GM18909 (cell line): Measurements from ENCODE around the gene STXBP6.
"Not testable (repeated sequence)": the region's sequence is repeated elsewhere in the genome, so short reads cannot be mapped to it uniquely, and the experiment has no call there.

Source experiments
- ATAC-seq: cut with Tn5 transposase; IDR thresholded peaks from one replicate; pipeline ENCODE4 v1.9.1; 2021; ENCODE audit warnings: mild to moderate bottlenecking; ENCODE audit not compliant: unreplicated experiment, poor library complexity

The STXBP6 gene

GRCh38 chr14:24964048-24964447 lies 85.9 kb downstream of the STXBP6 start:
- no peak for ATAC-seq

DNA sequence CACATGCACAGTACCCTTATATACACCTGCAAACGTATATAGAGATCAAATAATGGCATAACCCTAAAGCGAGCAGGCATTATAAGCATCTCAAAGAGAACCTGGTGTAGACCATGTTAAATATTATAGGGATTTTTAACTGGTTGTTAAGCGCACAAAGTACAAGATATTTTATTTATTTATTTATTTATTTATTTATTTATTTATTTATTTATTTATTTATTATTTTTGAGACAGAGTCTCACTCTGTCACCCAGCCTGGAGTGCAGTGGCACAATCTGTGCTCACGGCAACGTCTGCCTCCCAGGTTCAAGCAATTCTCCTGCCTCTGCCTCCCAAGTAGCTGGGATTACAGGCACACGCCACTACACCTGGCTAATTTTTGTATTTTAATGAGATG lies 87.8 kb downstream of the STXBP6 start:
- ATAC-seq, result not testable (repeated sequence)

DNA sequence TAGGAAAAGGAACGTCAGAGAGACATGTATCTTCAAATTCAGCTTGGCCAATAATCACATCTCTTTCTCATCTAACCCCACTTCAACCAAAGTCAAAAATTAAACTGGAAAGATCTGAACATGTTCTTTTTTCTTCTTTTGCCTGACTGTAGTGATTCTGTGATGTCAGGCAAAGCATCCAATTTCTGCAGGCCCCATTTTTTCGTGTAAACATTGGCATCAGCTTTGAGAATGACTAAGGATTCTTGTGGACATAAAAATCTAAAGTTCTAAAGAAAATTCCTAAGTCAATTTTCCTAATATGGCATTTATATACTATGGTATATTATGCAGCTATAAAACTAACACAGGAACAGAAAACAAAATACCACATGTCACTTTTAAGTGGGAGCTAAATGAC lies 89.1 kb downstream of the STXBP6 start:
- ATAC-seq, result no peak

DNA sequence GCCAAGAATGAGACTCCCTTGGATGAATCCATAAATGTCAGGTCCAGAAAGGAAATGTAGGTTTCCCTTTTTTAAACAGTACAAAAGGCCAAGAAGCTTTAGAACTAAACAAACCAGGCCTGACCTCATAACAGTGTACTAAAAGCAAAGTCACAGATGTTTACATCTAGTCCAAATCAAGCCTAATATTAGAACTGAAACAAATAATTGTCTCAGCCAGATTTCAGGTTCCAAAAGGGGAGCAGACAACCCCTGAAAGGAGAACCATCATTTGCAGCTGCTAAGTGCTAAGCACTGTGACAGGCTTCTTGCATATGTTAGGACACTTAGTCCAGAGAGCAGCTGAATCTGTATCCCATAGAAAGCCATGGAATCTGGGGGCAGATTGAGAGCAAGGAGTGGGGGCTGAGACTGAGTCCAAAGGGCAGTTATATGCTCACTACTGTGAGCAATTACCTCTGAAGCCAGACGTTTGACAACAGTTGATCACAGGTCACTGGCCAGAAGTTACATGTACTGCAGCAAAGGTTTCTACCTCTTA lies 90.1 kb downstream of the STXBP6 start:
- ATAC-seq, result peak; percentile 83

DNA sequence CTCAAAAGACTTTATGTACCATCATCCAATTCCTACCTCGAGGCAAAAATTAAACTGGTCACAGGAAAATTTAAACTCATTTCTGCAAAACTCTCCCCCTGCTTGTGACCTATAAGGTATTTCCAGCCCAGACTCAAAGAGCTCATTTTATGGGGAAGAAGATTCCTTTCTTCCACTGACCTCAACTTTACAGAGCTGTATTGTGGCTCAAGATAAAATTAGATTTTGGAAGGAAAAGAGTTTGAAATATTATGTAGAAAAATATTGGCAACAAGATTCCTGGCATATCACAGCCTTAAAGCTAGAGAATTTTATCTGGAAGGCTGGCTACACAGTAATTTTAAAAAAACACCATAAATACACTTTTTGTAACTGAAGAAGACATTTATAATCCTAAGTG lies 91.7 kb downstream of the STXBP6 start:
- no peak for ATAC-seq

DNA sequence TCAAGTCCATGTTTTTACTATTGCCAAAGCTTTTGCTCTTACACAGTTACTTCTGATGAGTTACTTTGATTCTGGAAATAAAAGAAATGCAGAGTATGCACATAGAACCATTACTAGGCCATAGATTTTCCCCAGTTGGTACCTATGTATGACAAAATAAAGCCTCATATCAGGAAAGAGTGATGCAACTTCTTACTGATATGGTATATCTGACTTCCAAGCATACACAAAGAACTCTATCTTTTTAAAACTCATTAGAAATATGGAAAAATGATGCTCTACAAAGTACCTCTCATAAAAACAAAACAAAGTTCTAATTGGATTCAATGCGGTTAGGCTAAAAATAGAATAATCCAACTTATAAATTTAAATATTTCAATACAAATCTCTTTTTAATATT lies 92.1 kb downstream of the STXBP6 start:
- ATAC-seq, result no peak

DNA sequence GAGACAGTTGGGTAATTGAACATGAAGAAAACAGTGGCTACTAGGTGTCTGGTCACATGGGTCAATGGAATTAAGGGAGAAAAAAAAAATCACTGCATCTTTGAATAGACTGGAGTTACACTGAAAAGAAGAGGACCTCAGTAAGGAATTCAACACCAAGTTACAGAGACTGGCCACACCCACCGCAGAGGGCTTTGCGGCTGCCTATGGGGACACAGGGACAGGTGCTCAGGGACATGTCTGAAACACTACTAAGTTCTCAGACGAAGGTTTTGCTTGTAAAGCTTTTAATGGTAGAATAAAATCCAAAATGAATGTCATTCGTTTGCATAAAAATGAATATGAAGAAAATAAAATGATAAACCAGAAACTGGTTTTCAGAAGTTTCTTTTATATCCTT lies 93.8 kb downstream of the STXBP6 start:
- no peak for ATAC-seq

GRCh38 chr14:24954700-24955037 lies 95.3 kb downstream of the STXBP6 start:
- ATAC-seq, result no peak

GRCh38 chr14:24954037-24954699 lies 95.8 kb downstream of the STXBP6 start:
- peak; percentile 88 for ATAC-seq

DNA sequence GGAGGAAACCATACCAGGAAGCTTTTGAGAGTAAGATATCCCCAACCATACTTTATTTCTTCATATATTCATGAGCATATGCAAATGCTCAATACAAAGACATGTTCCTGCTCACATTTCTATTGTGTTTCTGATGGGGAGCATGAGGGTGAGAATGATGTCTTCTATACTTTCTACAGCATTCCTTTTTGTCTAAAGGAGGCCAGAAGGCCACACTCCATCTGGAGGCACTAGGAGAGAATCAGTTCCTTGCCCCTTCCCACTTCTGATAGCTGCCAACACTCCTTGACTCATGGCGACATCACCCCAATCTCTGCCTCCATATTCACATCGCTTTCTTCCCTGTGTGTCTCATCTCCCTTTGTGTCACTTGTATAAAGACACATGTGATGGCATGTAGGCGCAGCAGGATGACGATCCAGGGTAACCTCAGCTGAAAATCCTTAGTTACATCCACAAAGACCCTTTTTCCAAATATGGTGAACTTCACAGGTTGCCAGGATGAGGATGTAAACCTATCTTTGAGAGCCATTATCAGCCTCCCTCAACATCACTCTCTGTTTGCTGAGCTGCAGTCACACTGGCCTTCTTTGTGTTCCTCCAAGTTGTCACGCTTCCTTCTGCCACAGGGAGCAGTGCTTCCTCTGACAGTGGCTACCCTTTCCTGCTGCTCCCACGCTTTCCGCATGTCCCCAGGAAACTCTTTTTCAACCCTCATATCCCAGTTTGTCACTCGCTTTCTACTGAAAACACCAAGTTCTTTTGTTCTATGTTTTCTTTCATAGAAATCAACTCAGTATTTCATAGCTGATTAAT lies 96.9 kb downstream of the STXBP6 start:
- ATAC-seq, result no peak

DNA sequence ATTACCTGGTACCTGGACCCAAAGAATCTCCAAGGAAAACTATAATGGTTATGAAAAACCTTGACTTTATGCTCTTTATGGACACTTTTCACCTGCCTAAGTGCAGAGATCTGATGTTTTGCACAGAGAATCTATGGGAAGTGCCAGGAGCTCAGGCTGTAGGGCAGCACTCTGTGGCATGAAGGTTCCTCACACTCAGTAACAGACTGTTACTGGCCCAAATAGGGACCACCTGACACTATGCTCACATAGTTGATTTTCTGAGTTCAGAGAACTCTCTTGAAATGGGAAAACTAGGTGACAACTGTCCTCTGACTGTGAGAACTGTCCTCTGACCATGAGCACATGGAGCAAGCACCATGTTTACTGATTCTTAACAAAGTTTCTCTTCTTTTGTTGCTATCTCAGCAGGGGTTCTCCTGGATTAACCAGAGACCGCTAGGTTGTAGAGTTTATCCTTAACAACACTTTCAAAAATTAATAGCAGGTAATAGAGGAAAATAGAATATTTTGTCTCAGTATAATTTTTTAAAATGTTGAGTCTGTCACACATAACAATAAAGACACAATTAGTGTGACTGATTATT lies 101.6 kb downstream of the STXBP6 start:
- ATAC-seq, result no peak

GRCh38 chr14:24947131-24947530 lies 102.8 kb downstream of the STXBP6 start:
- ATAC-seq, result no peak

DNA sequence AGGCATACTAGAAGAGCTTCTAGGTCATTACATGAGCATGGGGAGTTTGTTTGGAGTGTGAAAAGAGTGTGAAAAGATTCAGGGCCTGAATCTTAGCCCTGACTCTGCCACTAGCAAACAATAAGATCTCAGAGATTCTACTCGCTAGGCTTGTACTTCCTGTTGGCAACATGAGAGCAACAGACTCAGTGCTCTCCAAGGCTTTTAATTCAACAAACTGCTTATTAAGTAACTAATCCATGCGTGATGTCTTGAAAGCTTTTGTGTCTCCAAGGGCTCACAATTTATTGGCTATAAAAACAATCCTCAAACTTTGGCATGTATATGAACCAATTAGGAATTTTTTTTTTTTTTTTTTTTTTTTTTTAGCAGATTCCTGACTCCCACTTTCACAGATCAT lies 105.1 kb downstream of the STXBP6 start:
- ATAC-seq, result no peak

DNA sequence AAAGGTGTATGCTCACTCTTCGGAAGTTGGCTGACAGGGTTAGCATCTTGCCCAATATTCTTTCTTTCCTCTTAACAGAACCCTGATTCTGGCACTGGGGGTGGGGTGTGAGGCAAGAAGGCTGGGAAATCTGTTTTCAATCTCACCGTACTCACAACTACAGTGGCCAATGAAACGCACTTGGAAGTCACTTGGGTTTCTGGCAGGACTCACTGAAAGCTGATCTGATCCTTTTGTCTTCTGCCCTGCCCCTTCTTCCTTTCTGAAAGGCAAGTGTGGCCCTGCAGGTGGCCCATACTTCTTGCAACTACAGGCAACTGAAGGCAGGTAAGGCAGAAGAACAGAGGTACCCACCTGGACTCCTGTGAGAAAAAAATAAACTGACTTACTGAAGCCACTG lies 106.9 kb downstream of the STXBP6 start:
- no peak for ATAC-seq

DNA sequence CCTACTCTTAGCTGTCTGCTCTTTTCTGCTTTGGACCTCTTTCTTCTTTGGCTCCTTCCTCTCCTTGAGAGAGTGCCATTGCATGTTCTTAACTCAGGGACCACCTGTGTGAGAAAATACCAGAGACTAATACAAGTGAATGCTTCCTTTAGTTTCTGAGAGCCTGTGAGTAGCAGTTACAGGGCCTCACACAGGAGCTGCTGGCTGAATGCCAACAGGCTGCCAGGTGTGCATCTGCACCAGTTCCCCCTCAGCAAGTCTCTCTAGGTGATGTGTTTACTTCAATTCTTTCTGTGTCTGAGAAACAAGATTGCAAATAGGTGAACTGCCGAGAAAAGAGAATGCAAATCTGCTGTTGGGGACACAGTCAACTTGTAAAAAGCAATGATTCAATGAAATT lies 108.2 kb downstream of the STXBP6 start:
- ATAC-seq, result peak; percentile 78

- ATAC-seq, result no peak
Measured at GRCh38 chr14:24940213-24940783, 109.6 kb downstream of the STXBP6 start.

DNA sequence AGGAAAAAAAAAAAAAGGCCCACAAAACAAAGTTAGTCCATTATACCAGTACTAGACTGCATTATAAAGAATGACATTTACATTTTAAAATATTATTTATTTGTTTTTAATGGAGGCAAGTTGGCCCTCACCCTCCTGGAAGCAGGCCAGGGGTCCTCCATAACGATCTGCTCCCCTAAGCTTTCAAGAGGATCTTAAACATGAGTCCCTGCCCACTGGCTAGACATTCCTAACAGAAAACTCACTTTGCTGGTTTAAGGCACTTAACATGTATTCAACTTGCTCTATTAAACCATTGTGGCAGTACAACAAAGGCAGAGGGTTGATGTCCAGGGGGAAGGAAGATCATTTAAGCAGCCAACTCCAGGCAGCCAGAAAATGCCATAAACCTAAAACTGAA lies 111.4 kb downstream of the STXBP6 start:
- no peak for ATAC-seq

DNA sequence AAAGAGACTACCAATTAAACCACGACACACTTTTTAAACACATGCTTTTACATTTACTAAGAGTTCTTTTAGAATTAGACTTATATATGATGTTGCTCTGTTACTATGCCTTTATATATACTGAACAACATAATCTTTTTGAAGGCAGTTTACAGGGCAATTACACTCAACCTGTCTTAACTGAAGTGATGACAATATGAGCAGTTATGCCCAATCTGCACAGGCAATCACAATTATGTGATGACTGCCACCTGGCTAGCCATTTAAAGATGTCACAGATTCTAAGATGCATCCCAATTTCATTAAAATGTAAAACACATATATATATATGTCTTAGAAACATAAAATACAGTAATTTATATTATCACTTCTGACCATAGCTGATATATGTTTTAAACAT lies 112.6 kb downstream of the STXBP6 start:
- no peak for ATAC-seq

GRCh38 chr14:24936773-24937172 lies 113.2 kb downstream of the STXBP6 start:
- ATAC-seq, result not testable (repeated sequence)

DNA sequence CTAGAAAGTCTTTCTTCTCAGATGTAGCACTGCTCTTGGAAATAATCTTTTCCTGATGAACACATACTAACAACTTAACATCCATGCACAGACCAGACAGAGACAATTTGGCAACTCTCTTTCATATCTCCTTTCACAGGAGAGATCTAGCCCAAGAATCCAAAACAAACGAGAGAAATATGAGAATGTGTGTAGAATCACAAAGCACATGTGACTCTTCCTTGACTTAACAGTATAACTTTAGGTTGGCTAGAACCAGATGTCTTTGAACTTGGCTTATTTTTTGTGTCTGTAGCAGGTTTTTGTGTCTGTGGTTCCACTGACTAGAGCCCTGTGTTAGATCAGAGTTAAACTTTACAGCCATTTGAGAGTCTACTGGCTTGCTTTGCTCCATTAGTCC lies 114.2 kb downstream of the STXBP6 start:
- no peak for ATAC-seq

DNA sequence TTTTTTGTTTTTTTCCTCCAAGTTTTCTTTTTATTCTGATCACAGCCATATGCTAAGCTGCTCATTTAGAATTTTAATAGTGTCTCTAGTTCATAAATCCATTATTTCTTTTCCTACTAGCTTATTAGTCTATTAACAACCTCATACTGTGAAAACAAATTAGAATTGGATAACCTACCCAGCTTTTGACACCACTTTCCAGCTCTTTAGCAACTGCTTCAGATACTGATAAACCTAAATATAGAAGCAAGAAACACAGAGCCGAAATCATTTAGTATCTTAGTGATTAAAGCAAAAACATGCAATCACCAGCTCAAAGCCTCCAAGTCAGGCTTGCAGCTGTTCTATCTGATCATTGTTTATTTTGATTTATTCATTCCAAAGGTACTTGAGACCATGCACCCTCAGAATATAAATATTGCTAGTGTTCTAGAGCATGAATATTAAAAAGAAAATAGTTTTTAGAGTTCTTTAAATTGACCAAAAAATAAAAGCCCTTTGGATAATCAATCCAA lies 121.5 kb downstream of the STXBP6 start:
- ATAC-seq, result no peak
